H1 (cell line): Measurements from ENCODE around the gene ARHGAP6.

Experiments
- CHD7 ChIP-seq: fragments of 300-600 bp; sonication (generic); IDR thresholded peaks from 2 replicates; pipeline ENCODE4 v1.7.1; 2012; ENCODE audit warnings: low read length, moderate library complexity, mild to moderate bottlenecking, inconsistent platforms; ENCODE audit not compliant: insufficient replicate concordance
- EGR1 ChIP-seq: IDR thresholded peaks from 2 replicates; pipeline ENCODE4 v1.6.1; 2011; ENCODE audit warnings: low read depth, low read length, borderline replicate concordance
- TF ChIP-seq, protein P1 (sequence below), 3 experiments: IDR thresholded peaks; 1 replicate in 2 of 3; 2 replicates in 1 of 3; pipeline versions ENCODE4 v1.5.1 to v1.6.1; 2011; ENCODE audit warnings: low read length in 3 of 3, mild to moderate bottlenecking in 3 of 3, inconsistent platforms in 2 of 3, low read depth in 1 of 3, moderate library complexity in 1 of 3; ENCODE audit not compliant: insufficient read depth in 1 of 3; ENCODE audit errors: control extremely low read depth in 1 of 3
- TF ChIP-seq, protein P2 (sequence below): IDR thresholded peaks from 2 replicates; pipeline ENCODE4 v1.6.1; 2011; ENCODE audit warnings: low read length, improper control_type of control experiment

DNA sequence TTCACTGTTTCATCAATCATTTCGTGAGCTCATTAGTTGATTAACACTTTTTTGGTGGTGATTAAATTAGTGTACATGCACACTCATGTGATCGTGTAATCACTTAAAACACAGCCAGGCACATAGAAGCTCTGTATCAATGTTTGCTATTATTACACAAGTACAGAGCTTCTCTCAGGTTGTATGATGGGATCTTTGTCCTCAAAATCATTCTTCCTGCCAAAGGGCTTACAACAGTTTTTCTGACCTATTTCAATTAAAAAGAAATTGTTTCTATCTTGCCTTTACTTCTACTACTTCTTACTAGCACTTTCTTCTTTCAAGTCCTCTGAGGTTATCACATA lies 227.4 kb downstream of the ARHGAP6 start:
- TF ChIP-seq, protein P1, sequence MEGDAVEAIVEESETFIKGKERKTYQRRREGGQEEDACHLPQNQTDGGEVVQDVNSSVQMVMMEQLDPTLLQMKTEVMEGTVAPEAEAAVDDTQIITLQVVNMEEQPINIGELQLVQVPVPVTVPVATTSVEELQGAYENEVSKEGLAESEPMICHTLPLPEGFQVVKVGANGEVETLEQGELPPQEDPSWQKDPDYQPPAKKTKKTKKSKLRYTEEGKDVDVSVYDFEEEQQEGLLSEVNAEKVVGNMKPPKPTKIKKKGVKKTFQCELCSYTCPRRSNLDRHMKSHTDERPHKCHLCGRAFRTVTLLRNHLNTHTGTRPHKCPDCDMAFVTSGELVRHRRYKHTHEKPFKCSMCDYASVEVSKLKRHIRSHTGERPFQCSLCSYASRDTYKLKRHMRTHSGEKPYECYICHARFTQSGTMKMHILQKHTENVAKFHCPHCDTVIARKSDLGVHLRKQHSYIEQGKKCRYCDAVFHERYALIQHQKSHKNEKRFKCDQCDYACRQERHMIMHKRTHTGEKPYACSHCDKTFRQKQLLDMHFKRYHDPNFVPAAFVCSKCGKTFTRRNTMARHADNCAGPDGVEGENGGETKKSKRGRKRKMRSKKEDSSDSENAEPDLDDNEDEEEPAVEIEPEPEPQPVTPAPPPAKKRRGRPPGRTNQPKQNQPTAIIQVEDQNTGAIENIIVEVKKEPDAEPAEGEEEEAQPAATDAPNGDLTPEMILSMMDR (IDR thresholded peaks at IDR 0.05; ENCODE audit: control extremely low read depth in 1 of 3, insufficient read depth in 1 of 3, low read depth in 1 of 3, low read length in 3 of 3) = no peak
- TF ChIP-seq, protein P2, sequence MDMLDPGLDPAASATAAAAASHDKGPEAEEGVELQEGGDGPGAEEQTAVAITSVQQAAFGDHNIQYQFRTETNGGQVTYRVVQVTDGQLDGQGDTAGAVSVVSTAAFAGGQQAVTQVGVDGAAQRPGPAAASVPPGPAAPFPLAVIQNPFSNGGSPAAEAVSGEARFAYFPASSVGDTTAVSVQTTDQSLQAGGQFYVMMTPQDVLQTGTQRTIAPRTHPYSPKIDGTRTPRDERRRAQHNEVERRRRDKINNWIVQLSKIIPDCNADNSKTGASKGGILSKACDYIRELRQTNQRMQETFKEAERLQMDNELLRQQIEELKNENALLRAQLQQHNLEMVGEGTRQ = no peak
- no peak for TF ChIP-seq CHD7
- TF ChIP-seq EGR1 = no peak
